ENCODE results near the gene CLIC4. TPM values are rescaled to one million over a fixed set of nuclear protein-coding genes. Genes with fewer than 3 reads are reported as not detected.

The CLIC4 gene
- total and polyA plus RNA-seq, 11 donors: 111 to 917 (median 387) TPM

DNA sequence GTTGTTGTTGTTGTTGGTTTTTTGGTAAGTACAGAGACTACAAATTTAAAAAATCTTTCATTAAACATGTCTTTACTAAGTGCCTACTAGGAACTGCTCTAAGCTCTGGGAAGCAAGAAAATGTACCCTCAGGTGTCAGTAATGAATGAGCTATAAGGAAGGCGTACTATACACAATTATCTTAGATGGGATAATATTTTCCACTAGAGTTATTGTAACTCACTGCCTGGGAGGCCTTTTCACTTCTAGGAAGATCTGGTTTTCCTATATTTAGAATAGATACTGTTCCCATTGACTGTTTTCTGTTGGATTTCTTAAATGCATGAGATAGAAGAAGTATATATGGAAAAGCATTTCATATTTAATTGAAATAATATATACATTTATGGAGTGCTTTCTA is 19.6 kb downstream of the CLIC4 start:
- H3K4me1 ChIP-seq: peaks cover 8 to 87% (median 53%) of the 10 kb centered on the region in 12 donors
- intact Hi-C loops (cut with DNase I): loop anchor here in 2 of 10 donors (5.0 kb wide), 2 partner anchors 52 to 72 kb away; no protein-coding TSS in a partner anchor
- WGBS, 4 donors: 47 to 59% (median 53%) methylated on average over 1 of the region's 1 CpG

DNA sequence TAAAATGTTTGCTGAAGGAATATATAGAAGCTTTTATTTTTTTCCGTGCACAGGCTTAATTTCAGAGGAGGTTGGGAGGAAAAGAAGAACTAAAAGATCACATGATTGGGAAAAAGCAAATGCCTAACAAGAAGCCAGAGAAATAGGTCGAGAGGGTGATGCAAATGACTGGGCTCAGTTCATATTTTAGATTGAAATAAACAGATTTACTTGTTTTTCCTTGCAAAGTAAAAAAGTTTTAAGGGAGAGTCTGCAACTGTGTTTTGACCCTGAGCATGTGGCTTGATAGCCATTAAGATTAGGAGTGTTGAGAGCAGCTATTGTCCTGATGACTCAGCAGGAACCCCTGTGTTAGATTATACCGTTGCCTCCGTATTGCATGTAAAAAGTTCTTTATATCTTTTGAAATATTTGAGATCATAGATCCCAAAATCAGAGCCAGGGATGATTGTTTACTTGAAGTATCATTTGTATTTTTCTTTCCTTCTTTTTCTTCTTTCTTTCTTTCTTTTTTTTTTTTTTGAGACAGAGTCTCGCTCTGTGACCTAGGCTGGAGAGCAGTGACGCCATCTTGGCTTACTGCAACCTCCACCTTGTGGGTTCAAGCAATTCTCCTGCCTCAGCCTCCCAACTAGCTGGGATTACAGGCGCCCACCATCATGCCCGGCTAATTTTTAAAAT is 20.2 kb downstream of the CLIC4 start:
- DNase-seq (no peak), ATAC-seq (peak in 1 of 4 donors; percentile 26)
- Histone ChIP-seq H3K36me3 (no peaks in the 10 kb centered on the region), H3K9me3 (no peaks in the 10 kb centered on the region), H3K27ac (peak overlapping the region in 10 of 12 donors; percentile 7 to 70 (median 35)), H3K4me3 (no peak overlapping the region), H3K4me1 (peaks cover 11 to 91% (median 55%) of the 10 kb centered on the region in 12 donors), H3K27me3 (no peaks in the 10 kb centered on the region)
- TF ChIP-seq POLR2A (IDR thresholded peaks at IDR 0.05): no peak
- no peak for TF ChIP-seq CTCF (IDR thresholded peaks at IDR 0.05)
- intact Hi-C loops (cut with DNase I): no loop called here
- WGBS, 4 donors: 58 to 61% (median 60%) methylated on average over 8 of the region's 8 CpGs

More for the DNA sequence above, 19.6 kb downstream of the CLIC4 start:
- peak overlapping the region in 9 of 12 donors; percentile 7 to 70 (median 37) for H3K27ac ChIP-seq
- no peaks in the 10 kb centered on the region for H3K9me3 ChIP-seq
- DNase-seq: no peak
- no peak for TF ChIP-seq CTCF (IDR thresholded peaks at IDR 0.05)
- TF ChIP-seq POLR2A (IDR thresholded peaks at IDR 0.05): no peak
- H3K4me3 ChIP-seq: no peak overlapping the region
- ATAC-seq: peak in 1 of 4 donors; percentile 23
- H3K27me3 ChIP-seq: no peaks in the 10 kb centered on the region
- no peaks in the 10 kb centered on the region for H3K36me3 ChIP-seq

- peaks cover 11 to 91% (median 66%) of the 10 kb centered on the region in 12 donors for H3K4me1 ChIP-seq
- no peak overlapping the region for H3K4me3 ChIP-seq
- H3K27ac ChIP-seq: peak overlapping the region in 6 of 12 donors; percentile 11 to 85 (median 19)
- H3K36me3 ChIP-seq: no peaks in the 10 kb centered on the region
- no peaks in the 10 kb centered on the region for H3K27me3 ChIP-seq
- DNase-seq: no peak
- ATAC-seq: no peak
- H3K9me3 ChIP-seq: no peaks in the 10 kb centered on the region
- WGBS, 4 donors: 71 to 94% (median 85%) methylated on average over 1 of the region's 1 CpG
- TF ChIP-seq POLR2A (IDR thresholded peaks at IDR 0.05): no peak
- TF ChIP-seq CTCF (IDR thresholded peaks at IDR 0.05): no peak
- intact Hi-C loops (cut with DNase I): loop anchor here in 1 of 10 donors (2.0 kb wide), 1 partner anchor 19 kb away; no protein-coding TSS in a partner anchor
Observed at GRCh38 chr1:24767351-24767750, 22.1 kb downstream of the CLIC4 start.

GRCh38 chr1:24768873-24769605 is 23.8 kb downstream of the CLIC4 start:
- Histone ChIP-seq H3K27me3 (no peaks in the 10 kb centered on the region), H3K27ac (peak overlapping the region; percentile 45 to 93 (median 88)), H3K9me3 (no peaks in the 10 kb centered on the region), H3K4me1 (peaks cover 11 to 78% (median 60%) of the 10 kb centered on the region in 12 donors), H3K4me3 (no peak overlapping the region), H3K36me3 (no peaks in the 10 kb centered on the region)
- ATAC-seq: no peak
- TF ChIP-seq CTCF (IDR thresholded peaks at IDR 0.05): no peak
- TF ChIP-seq POLR2A (IDR thresholded peaks at IDR 0.05): no peak
- intact Hi-C loops (cut with DNase I): no loop called here
- DNase-seq: no peak
- 57 to 63% (median 59%) methylated on average over 4 of the region's 4 CpGs for WGBS, 4 donors
